IMR-90 (cell line): Measurements from ENCODE around the gene GIMAP7.

Source experiments
- CEBPB ChIP-seq: IDR thresholded peaks from 2 replicates; pipeline ENCODE4 v1.6.1; 2012; ENCODE audit warnings: low read depth, low read length, improper control_type of control experiment
- CTCF ChIP-seq: conservative IDR thresholded peaks from 2 replicates; pipeline ENCODE4 v1.5.1; 2012; ENCODE audit warnings: mild to moderate bottlenecking, low read depth, low read length, improper control_type of control experiment
- ELK1 ChIP-seq: fragments of 150-350 bp; IDR thresholded peaks from 2 replicates; pipeline ENCODE4 v1.6.1; 2016; ENCODE audit warnings: low read depth, mild to moderate bottlenecking, low read length, moderate library complexity, borderline replicate concordance
- MAFK ChIP-seq: IDR thresholded peaks from 2 replicates; pipeline ENCODE4 v1.6.1; 2012; ENCODE audit warnings: low read depth, low read length, improper control_type of control experiment
- MAZ ChIP-seq: IDR thresholded peaks from 2 replicates; pipeline ENCODE4 v1.6.1; 2012; ENCODE audit warnings: low read depth, mild to moderate bottlenecking, low read length, improper control_type of control experiment, moderate library complexity, borderline replicate concordance
- NFE2L2 ChIP-seq: fragments of 150-350 bp; IDR thresholded peaks from 2 replicates; pipeline ENCODE4 v1.6.1; 2016; ENCODE audit warnings: low read depth, mild to moderate bottlenecking, low read length
- POLR2A ChIP-seq: IDR thresholded peaks from 2 replicates; pipeline ENCODE4 v1.6.1; 2012; ENCODE audit warnings: mild to moderate bottlenecking, low read depth, low read length
- RAD21 ChIP-seq: IDR thresholded peaks from 2 replicates; pipeline ENCODE4 v1.6.1; 2012; ENCODE audit warnings: low read length, improper control_type of control experiment
- RCOR1 ChIP-seq: IDR thresholded peaks from 2 replicates; pipeline ENCODE4 v1.6.1; 2012; ENCODE audit warnings: mild to moderate bottlenecking, low read length, improper control_type of control experiment; ENCODE audit not compliant: insufficient replicate concordance
- SMC3 ChIP-seq: fragments of 150-350 bp; IDR thresholded peaks from 2 replicates; pipeline ENCODE4 v1.6.1; 2016; ENCODE audit warnings: low read depth, mild to moderate bottlenecking, antibody characterized with exemption, low read length, moderate library complexity
- USF2 ChIP-seq: fragments of 150-350 bp; IDR thresholded peaks from 2 replicates; pipeline ENCODE4 v1.6.1; 2017; ENCODE audit warnings: mild to moderate bottlenecking, antibody characterized with exemption, low read length, low read depth

GRCh38 chr7:150569245-150569955 is 54.7 kb downstream of the GIMAP7 start:
- TF ChIP-seq USF2 = no peak
- no peak for TF ChIP-seq ELK1
- no peak for TF ChIP-seq RAD21
- no peak for TF ChIP-seq CTCF
- no peak for TF ChIP-seq CEBPB
- TF ChIP-seq POLR2A = no peak
- no peak for TF ChIP-seq MAFK
- no peak for TF ChIP-seq RCOR1
- TF ChIP-seq SMC3 = no peak
- TF ChIP-seq NFE2L2 = no peak
- TF ChIP-seq MAZ = no peak
